SK-N-SH (cell line): ENCODE data around the gene AQP4. TPM values are rescaled to one million over a fixed set of nuclear protein-coding genes. Genes with fewer than 3 reads are reported as not detected.

ENCODE experiments used
- CTCF ChIA-PET: fragments of 300-600, 350-600 bp; formaldehyde crosslinking; extraction: SDS; loops from one replicate; lab custom pipeline; 2021; lab: Yijun Ruan, JAX
- POLR2A ChIA-PET: fragments of 350-600 bp; sonication (Branson Sonifier 250); formaldehyde crosslinking; extraction: SDS; loops from one replicate; lab custom pipeline; 2020; ENCODE audit warnings: antibody characterized with exemption, inconsistent platforms; lab: Yijun Ruan, JAX
- DNase-seq: peaks from one replicate; pipeline ENCODE4 v3.0.0; 2012
- H2AFZ ChIP-seq: fragments of 200-600 bp; sonication (generic); 2 replicates; pipeline ENCODE4 v1.8.1; 2016; ENCODE audit warnings: antibody characterized with exemption, mild to moderate bottlenecking, low read depth
- H3F3A ChIP-seq: fragments of 200-600 bp; sonication (generic); replicated peaks from 2 replicates; pipeline ENCODE3; 2016; ENCODE audit warnings: antibody characterized with exemption, mild to moderate bottlenecking; ENCODE audit not compliant: insufficient read depth
- H3K27ac ChIP-seq, 2 experiments: fragments of 200-500 bp in 1 of 2; fragments of 200-600 bp in 1 of 2; sonication (Bioruptor generic) in 1 of 2; sonication (generic), shearing (Covaris generic) in 1 of 2; 2 replicates each; pipeline versions ENCODE4 v1.5.1 to v1.6.1; 2014 to 2016; ENCODE audit warnings: low read depth in 2 of 2, inconsistent platforms in 1 of 2, low read length in 1 of 2, mild to moderate bottlenecking in 1 of 2, mixed read lengths in 1 of 2
- H3K27me3 ChIP-seq: fragments of 200-600 bp; sonication (generic), shearing (Covaris generic); 2 replicates; pipeline ENCODE4 v1.6.1; 2016; ENCODE audit warnings: mixed run types; ENCODE audit not compliant: insufficient read depth
- H3K36me3 ChIP-seq, 2 experiments: fragments of 200-500 bp in 1 of 2; fragments of 200-600 bp in 1 of 2; sonication (Bioruptor generic) in 1 of 2; sonication (generic) in 1 of 2; replicated peaks in 1 of 2; 2 replicates each; pipeline versions ENCODE3 to v1.5.1; 2014 to 2016; ENCODE audit warnings: low read length in 1 of 2, mild to moderate bottlenecking in 1 of 2; ENCODE audit not compliant: insufficient read depth in 2 of 2, control insufficient read depth in 1 of 2
- H3K4me1 ChIP-seq, 2 experiments: fragments of 200-500 bp in 1 of 2; fragments of 200-600 bp in 1 of 2; sonication (Bioruptor generic) in 1 of 2; sonication (generic), shearing (Covaris generic) in 1 of 2; 2 replicates each; pipeline versions ENCODE4 v1.5.1 to v1.6.1; 2014 to 2016; ENCODE audit warnings: low read depth in 1 of 2, low read length in 1 of 2, mixed run types in 1 of 2; ENCODE audit not compliant: insufficient read depth in 2 of 2, control insufficient read depth in 1 of 2
- H3K4me2 ChIP-seq: fragments of 200-600 bp; sonication (generic), shearing (Covaris generic); 2 replicates; pipeline ENCODE4 v1.6.1; 2017; ENCODE audit warnings: mixed run types
- H3K4me3 ChIP-seq, 2 experiments: fragments of 200-500 bp in 1 of 2; fragments of 200-600 bp in 1 of 2; sonication (Bioruptor generic) in 1 of 2; sonication (generic), shearing (Covaris generic) in 1 of 2; 2 replicates each; pipeline versions ENCODE4 v1.5.1 to v1.8.1; 2014 to 2016; ENCODE audit warnings: low read depth in 2 of 2, inconsistent platforms in 1 of 2, low read length in 1 of 2, mild to moderate bottlenecking in 1 of 2, mixed read lengths in 1 of 2, moderate library complexity in 1 of 2
- H3K79me2 ChIP-seq: fragments of 200-600 bp; sonication (generic); 2 replicates; pipeline ENCODE4 v1.8.1; 2017; ENCODE audit warnings: mild to moderate bottlenecking; ENCODE audit not compliant: insufficient read depth
- H3K9ac ChIP-seq: fragments of 200-600 bp; sonication (generic); 2 replicates; pipeline ENCODE4 v1.6.1; 2017; ENCODE audit warnings: mixed run types
- H3K9me2 ChIP-seq: fragments of 200-600 bp; sonication (generic); 2 replicates; pipeline ENCODE4 v1.6.1; 2017; ENCODE audit warnings: mixed run types
- H3K9me3 ChIP-seq: fragments of 200-600 bp; sonication (generic); 2 replicates; pipeline ENCODE4 v1.6.1; 2017; ENCODE audit warnings: mixed run types, mild to moderate bottlenecking, moderate library complexity
- H4K20me1 ChIP-seq: fragments of 200-600 bp; sonication (generic); 2 replicates; pipeline ENCODE4 v1.6.1; 2017; ENCODE audit warnings: mild to moderate bottlenecking, mixed run types; ENCODE audit not compliant: insufficient read depth
- ELF1 ChIP-seq: IDR thresholded peaks from 2 replicates; pipeline ENCODE4 v1.4.0; 2012
- EP300 ChIP-seq, 2 experiments: IDR thresholded peaks; 2 replicates each; pipeline versions ENCODE4 v1.4.0 to v1.6.1; 2012; ENCODE audit warnings: borderline replicate concordance in 1 of 2, low read depth in 1 of 2, low read length in 1 of 2
- EZH2phosphoT487 ChIP-seq: fragments of 200-600 bp; sonication (generic); IDR thresholded peaks from 2 replicates; pipeline ENCODE4 v1.6.1; 2017; ENCODE audit warnings: low read depth, mixed run types, mild to moderate bottlenecking, antibody characterized with exemption, moderate library complexity, borderline replicate concordance
- FOSL2 ChIP-seq: IDR thresholded peaks from 2 replicates; pipeline ENCODE4 v1.4.0; 2012; ENCODE audit warnings: low read depth, mild to moderate bottlenecking, moderate library complexity, borderline replicate concordance
- FOXJ3 ChIP-seq: sonication (generic); formaldehyde crosslinking; IDR thresholded peaks from 2 replicates; pipeline ENCODE4 v1.5.1; 2020; ENCODE audit warnings: mild to moderate bottlenecking, missing genetic modification reagents
- FOXM1 ChIP-seq: IDR thresholded peaks from 2 replicates; pipeline ENCODE4 v1.4.0; 2012; ENCODE audit warnings: low read depth, mild to moderate bottlenecking
- GABPA ChIP-seq: IDR thresholded peaks from 2 replicates; pipeline ENCODE4 v1.4.0; 2012; ENCODE audit warnings: low read depth, mild to moderate bottlenecking
- JUND ChIP-seq: IDR thresholded peaks from 2 replicates; pipeline ENCODE4 v1.4.0; 2012
- MEF2A ChIP-seq: IDR thresholded peaks from 2 replicates; pipeline ENCODE4 v1.4.0; 2012; ENCODE audit warnings: low read depth, borderline replicate concordance
- MXI1 ChIP-seq: IDR thresholded peaks from 2 replicates; pipeline ENCODE4 v1.6.1; 2012; ENCODE audit warnings: mild to moderate bottlenecking, low read depth, low read length, improper control_type of control experiment
- NFIC ChIP-seq: IDR thresholded peaks from 2 replicates; pipeline ENCODE4 v1.4.0; 2012; ENCODE audit warnings: borderline replicate concordance
- NRF1 ChIP-seq: IDR thresholded peaks from 2 replicates; pipeline ENCODE4 v1.6.1; 2012; ENCODE audit warnings: low read depth, mild to moderate bottlenecking, low read length
- POLR2AphosphoS5 ChIP-seq: IDR thresholded peaks from 2 replicates; pipeline ENCODE4 v1.6.1; 2012; ENCODE audit warnings: low read depth, low read length
- RAD21 ChIP-seq: IDR thresholded peaks from 2 replicates; pipeline ENCODE4 v1.6.1; 2012; ENCODE audit warnings: mild to moderate bottlenecking, low read length
- RXRA ChIP-seq: IDR thresholded peaks from 2 replicates; pipeline ENCODE4 v1.4.0; 2012; ENCODE audit warnings: low read depth, mild to moderate bottlenecking, borderline replicate concordance
- SIN3A ChIP-seq: IDR thresholded peaks from 2 replicates; pipeline ENCODE4 v1.6.1; 2012; ENCODE audit warnings: low read depth, mild to moderate bottlenecking, low read length, moderate library complexity, borderline replicate concordance
- SMC3 ChIP-seq: IDR thresholded peaks from 2 replicates; pipeline ENCODE4 v1.6.1; 2012; ENCODE audit warnings: low read depth, low read length, improper control_type of control experiment
- YY1 ChIP-seq: IDR thresholded peaks from 2 replicates; pipeline ENCODE4 v1.4.0; 2012; ENCODE audit warnings: low read depth, mild to moderate bottlenecking
- WGBS: methylation state at CpG from one replicate; pipeline ENCODE4 v1.1.6; 2017; ENCODE audit warnings: low lambda C conversion rate; 5-methylcytosine and 5-hydroxymethylcytosine counted together
- polyA plus RNA-seq, 3 experiments: library from polyadenylated mRNA; depleted of rRNA; stranded (reverse); fragments of >200 nt; gene quantifications; 2 replicates each; pipeline ENCODE4 v1.2.3, GENCODE V29; 2012
- TF ChIP-seq, protein P1 (sequence below): fragments of 150-350 bp; IDR thresholded peaks from 2 replicates; pipeline ENCODE4 v1.6.1; 2016; ENCODE audit warnings: mild to moderate bottlenecking, low read depth, low read length
- TF ChIP-seq, protein P2 (sequence below): fragments of 150-350 bp; IDR thresholded peaks from 2 replicates; pipeline ENCODE4 v1.6.1; 2017; ENCODE audit warnings: antibody characterized with exemption, low read length, low read depth, borderline replicate concordance
- TF ChIP-seq, protein P3 (sequence below): IDR thresholded peaks from 2 replicates; pipeline ENCODE4 v1.4.0; 2012; ENCODE audit warnings: low read depth
- TF ChIP-seq, protein P4 (sequence below): IDR thresholded peaks from 2 replicates; pipeline ENCODE4 v1.4.0; 2012; ENCODE audit warnings: low read depth, borderline replicate concordance
- TF ChIP-seq, protein P5 (sequence below): fragments of 200-600 bp; sonication (generic); IDR thresholded peaks from 2 replicates; pipeline ENCODE4 v1.6.1; 2017; ENCODE audit warnings: antibody characterized with exemption, mild to moderate bottlenecking, moderate library complexity

Gene AQP4
- polyA plus RNA-seq, 1 of the 3 experiments (the other 2 are of a cell fraction): not detected

DNA sequence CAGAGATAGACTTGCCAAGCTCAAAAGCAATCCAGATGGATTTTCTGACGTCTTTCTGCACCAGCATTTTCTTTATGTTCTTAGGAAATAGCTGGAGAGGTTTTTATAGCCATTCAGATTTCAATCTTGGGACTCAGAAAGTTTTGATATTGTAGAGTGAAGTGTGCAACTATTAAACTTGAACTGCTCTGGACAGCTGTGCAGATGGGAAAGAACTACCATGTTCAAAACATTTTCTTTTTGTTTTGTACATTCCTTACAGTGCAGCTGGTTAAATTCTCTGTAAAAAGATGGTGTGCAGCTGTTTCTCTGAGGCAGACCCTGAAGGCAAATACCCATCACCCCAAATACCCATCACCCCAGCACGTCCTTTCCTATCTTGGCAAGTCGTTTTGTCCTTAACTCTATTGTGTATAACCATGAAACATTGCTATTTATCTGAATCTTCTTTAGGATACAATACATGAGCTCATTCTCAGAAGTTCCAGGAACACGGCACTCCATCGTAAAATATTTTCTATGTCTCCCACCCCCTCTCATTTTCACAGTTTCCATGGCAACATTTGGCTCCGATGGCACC, 38.8 kb downstream of the AQP4 start:
- Histone ChIP-seq H3K9me3 (no peaks in the 10 kb centered on the region), H3K9me2 (no peaks in the 10 kb centered on the region), H3K79me2 (no peaks in the 10 kb centered on the region), H3K9ac (no peak overlapping the region), H2AFZ (no peak overlapping the region), H3K4me2 (no peak overlapping the region), H3F3A (no peaks in the 10 kb centered on the region)
- WGBS: 23% methylated on average over 6 of the region's 6 CpGs
- POLR2A ChIA-PET: no interaction called here
- DNase-seq: no peak
- TF ChIP-seq FOSL2 (no peak), EP300 (IDR thresholded peaks at IDR 0.05; ENCODE audit: borderline replicate concordance in 1 of 2, low read depth in 1 of 2, low read length in 1 of 2) (no peak), RXRA (no peak), FOXJ3 (CRISPR knock-in tag) (no peak), MEF2A (no peak), SIN3A (no peak), MXI1 (no peak), POLR2AphosphoS5 (no peak), RAD21 (no peak), GABPA (no peak), NRF1 (no peak)
- TF ChIP-seq, protein P1, sequence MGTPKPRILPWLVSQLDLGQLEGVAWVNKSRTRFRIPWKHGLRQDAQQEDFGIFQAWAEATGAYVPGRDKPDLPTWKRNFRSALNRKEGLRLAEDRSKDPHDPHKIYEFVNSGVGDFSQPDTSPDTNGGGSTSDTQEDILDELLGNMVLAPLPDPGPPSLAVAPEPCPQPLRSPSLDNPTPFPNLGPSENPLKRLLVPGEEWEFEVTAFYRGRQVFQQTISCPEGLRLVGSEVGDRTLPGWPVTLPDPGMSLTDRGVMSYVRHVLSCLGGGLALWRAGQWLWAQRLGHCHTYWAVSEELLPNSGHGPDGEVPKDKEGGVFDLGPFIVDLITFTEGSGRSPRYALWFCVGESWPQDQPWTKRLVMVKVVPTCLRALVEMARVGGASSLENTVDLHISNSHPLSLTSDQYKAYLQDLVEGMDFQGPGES: no peak
- TF ChIP-seq, protein P2, sequence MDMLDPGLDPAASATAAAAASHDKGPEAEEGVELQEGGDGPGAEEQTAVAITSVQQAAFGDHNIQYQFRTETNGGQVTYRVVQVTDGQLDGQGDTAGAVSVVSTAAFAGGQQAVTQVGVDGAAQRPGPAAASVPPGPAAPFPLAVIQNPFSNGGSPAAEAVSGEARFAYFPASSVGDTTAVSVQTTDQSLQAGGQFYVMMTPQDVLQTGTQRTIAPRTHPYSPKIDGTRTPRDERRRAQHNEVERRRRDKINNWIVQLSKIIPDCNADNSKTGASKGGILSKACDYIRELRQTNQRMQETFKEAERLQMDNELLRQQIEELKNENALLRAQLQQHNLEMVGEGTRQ: no peak
- TF ChIP-seq, protein P3, sequence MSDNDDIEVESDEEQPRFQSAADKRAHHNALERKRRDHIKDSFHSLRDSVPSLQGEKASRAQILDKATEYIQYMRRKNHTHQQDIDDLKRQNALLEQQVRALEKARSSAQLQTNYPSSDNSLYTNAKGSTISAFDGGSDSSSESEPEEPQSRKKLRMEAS: no peak
- TF ChIP-seq, all 33 proteins: peak for 0
- Histone ChIP-seq H3K27me3 (no peaks in the 10 kb centered on the region), H3K4me1 (no peaks in the 10 kb centered on the region), H3K27ac (no peak overlapping the region), H4K20me1 (no peaks in the 10 kb centered on the region), H3K36me3 (no peaks in the 10 kb centered on the region), H3K4me3 (no peak overlapping the region)
- CTCF ChIA-PET: interaction anchor here (0.6 to 1.2 kb wide), 3 partner anchors 22 to 179 kb away, joined by 3 to 5 read pairs (median 3); no protein-coding TSS in a partner anchor

DNA sequence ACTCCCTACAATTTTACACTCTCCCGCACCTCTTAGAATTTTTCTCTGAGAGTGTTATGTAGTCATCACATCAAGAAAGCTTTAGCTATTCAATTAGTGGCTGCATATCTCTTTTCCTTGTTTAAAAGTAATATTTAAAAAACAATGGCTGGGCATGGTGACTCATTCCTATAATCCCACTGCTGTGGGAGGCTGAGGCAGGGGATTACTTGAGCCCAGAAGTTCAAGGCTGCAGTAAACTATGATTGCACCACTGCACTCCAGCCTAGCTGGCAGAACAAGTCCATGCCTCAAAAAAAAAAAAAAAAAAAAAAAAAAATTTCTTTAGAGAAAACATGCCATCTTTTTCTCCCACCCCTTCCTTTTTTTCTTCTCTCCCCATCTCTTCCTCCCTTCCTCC, 44.3 kb downstream of the AQP4 start:
- Histone ChIP-seq H3K4me3 (no peak overlapping the region), H3K36me3 (no peaks in the 10 kb centered on the region), H3K27ac (no peak overlapping the region), H4K20me1 (no peaks in the 10 kb centered on the region), H2AFZ (no peak overlapping the region), H3K9me2 (0 out of 2 replicates have a peak, but pooled peaks cover 3% of the 10 kb centered on the region), H3K27me3 (no peaks in the 10 kb centered on the region), H3K9me3 (no peaks in the 10 kb centered on the region), H3K9ac (no peak overlapping the region), H3K4me1 (no peaks in the 10 kb centered on the region), H3K79me2 (no peaks in the 10 kb centered on the region), H3F3A (no peaks in the 10 kb centered on the region), H3K4me2 (no peak overlapping the region)
- 75% methylated on average over 1 of the region's 1 CpG for WGBS
- CTCF ChIA-PET: interaction anchor here (1.6 kb wide), 1 partner anchor 11 kb away, joined by 3 read pairs; no protein-coding TSS in a partner anchor
- DNase-seq: no peak
- POLR2A ChIA-PET: no interaction called here
- TF ChIP-seq NFIC (no peak), EP300 (IDR thresholded peaks at IDR 0.05; ENCODE audit: borderline replicate concordance in 1 of 2, low read depth in 1 of 2, low read length in 1 of 2) (no peak), JUND (no peak), SIN3A (no peak), MXI1 (no peak), EZH2phosphoT487 (no peak), FOXM1 (no peak), YY1 (no peak), SMC3 (no peak), RXRA (no peak), ELF1 (no peak)
- TF ChIP-seq, protein P4, sequence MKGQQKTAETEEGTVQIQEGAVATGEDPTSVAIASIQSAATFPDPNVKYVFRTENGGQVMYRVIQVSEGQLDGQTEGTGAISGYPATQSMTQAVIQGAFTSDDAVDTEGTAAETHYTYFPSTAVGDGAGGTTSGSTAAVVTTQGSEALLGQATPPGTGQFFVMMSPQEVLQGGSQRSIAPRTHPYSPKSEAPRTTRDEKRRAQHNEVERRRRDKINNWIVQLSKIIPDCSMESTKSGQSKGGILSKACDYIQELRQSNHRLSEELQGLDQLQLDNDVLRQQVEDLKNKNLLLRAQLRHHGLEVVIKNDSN: no peak
- TF ChIP-seq, protein P5, sequence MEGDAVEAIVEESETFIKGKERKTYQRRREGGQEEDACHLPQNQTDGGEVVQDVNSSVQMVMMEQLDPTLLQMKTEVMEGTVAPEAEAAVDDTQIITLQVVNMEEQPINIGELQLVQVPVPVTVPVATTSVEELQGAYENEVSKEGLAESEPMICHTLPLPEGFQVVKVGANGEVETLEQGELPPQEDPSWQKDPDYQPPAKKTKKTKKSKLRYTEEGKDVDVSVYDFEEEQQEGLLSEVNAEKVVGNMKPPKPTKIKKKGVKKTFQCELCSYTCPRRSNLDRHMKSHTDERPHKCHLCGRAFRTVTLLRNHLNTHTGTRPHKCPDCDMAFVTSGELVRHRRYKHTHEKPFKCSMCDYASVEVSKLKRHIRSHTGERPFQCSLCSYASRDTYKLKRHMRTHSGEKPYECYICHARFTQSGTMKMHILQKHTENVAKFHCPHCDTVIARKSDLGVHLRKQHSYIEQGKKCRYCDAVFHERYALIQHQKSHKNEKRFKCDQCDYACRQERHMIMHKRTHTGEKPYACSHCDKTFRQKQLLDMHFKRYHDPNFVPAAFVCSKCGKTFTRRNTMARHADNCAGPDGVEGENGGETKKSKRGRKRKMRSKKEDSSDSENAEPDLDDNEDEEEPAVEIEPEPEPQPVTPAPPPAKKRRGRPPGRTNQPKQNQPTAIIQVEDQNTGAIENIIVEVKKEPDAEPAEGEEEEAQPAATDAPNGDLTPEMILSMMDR: no peak
